Panc1 (cell line): Measurements from ENCODE around the gene DZIP1.

ENCODE experiments used
- CTCF ChIP-seq: fragments of 450-650 bp; IDR thresholded peaks from 2 replicates; pipeline ENCODE4 v1.5.1; 2017; ENCODE audit warnings: mild to moderate bottlenecking
- REST ChIP-seq, 2 experiments: IDR thresholded peaks; 2 replicates each; pipeline ENCODE4 v1.6.1; 2011 to 2012; ENCODE audit warnings: low read depth in 2 of 2, control low read depth in 1 of 2, low read length in 1 of 2, mild to moderate bottlenecking in 1 of 2, moderate library complexity in 1 of 2; ENCODE audit not compliant: insufficient read depth in 1 of 2
- SIN3A ChIP-seq: IDR thresholded peaks from 2 replicates; pipeline ENCODE4 v1.6.1; 2012; ENCODE audit warnings: low read depth, mild to moderate bottlenecking, low read length, moderate library complexity, borderline replicate concordance; ENCODE audit not compliant: insufficient read depth
- TCF7L2 ChIP-seq: IDR thresholded peaks from 2 replicates; pipeline ENCODE4 v1.6.1; 2011; ENCODE audit warnings: mild to moderate bottlenecking, low read depth, low read length, inconsistent platforms

- TF ChIP-seq CTCF (no peak), TCF7L2 (no peak), SIN3A (no peak), REST (IDR thresholded peaks at IDR 0.05; ENCODE audit: insufficient read depth in 1 of 2, low read depth in 2 of 2, low read length in 1 of 2) (no peak)
These were observed 15.0 kb upstream of the DZIP1 start for GRCh38 chr13:95659500-95659899.
